HG03354 (cell line): ENCODE data around the gene ERN1.

Experiments
- ATAC-seq: cut with Tn5 transposase; IDR thresholded peaks from one replicate; pipeline ENCODE4 v1.9.1; 2021; ENCODE audit warnings: mild to moderate bottlenecking; ENCODE audit not compliant: unreplicated experiment, poor library complexity, severe bottlenecking

Gene ERN1

GRCh38 chr17:64145751-64146417, 15.9 kb upstream of the ERN1 start:
- ATAC-seq: peak; percentile 96

GRCh38 chr17:64145375-64145750, 15.4 kb upstream of the ERN1 start:
- ATAC-seq: no peak

DNA sequence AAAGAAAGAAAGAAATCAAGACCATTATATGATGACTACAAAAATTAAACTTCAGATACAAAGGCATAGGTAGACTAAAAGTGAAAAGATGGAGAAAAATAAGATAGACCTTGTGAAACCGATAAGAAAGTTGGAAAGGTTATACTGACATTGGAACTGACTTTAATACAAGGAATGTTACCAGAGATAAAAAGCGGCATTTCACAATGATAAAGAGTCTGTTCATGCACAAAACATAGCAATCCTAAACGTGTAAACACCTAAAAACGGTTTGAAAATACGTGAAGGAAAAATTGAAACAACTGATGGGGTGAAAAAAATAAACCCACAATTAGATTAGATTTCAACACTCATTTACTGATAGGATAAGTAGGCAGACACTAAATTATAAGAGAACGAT, 9.6 kb upstream of the ERN1 start:
- no peak for ATAC-seq

DNA sequence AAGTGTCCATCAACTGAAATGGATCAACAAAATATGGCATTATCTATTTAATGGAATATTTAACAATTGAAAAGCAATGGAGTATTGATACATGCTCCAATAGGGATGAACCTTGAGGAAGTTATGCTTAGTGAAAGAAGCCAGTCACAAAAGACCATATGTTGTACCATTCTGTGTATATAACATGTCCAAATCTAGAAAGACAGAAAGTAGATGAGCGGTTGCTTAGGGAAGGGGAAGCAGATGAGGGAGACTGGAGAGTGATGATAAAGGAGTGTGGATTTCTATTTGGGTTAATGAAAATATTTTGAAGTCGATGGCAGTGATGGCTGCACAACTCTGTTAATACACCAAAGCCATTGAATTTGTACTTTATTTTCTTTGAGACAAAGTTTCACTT, 8.5 kb upstream of the ERN1 start:
- ATAC-seq: no peak

DNA sequence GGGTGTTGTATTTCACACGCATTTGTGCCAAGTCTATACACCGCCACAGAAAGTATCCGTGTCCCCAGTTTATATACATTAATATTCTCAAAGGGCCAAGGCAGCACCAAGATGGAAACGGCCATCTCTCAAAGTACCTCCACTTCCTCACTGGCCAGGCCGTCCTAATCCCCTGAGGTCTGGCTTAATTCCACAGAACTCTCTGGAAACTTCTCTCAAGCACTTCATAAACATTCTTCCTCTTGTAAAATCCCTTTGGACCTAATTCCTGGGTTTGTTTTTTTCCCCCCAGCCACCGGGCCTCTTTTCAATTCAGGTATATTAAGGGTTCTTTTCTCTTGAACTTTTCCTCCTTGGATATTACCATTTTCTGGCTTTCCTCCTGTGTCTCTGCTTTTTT, 5.1 kb upstream of the ERN1 start:
- ATAC-seq: no peak

GRCh38 chr17:64134216-64134970, 4.4 kb upstream of the ERN1 start:
- ATAC-seq: no peak

DNA sequence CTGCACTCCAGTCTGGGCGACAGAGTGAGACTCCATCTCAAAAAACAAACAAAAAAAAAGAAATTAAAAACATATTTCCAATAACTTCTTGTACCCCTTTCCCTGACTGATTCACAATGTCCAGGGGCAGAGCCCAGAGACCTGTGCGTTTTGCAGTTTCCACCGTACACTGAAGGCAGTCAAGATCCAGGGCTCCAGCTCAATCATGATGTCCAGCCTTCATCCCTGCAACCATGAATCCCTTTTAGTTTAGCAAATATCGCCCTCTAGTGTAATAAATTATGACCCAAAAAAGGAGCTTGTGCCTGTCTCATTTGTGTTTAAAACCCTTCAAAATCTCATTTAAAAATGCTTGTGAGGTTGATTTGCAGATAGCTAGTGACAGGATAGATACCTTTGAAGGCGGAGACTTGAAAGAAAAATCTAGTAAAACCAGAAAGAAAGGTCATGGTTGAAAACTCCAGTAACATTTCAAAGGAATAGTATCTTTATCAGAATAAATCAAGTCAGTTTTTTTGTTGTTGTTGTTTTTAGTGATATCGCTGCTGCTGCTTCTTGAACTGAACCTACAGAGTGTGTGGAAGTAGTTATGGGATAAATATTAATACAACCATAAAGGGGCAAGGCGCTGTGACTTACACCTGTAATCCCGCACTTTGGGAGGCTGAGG, 3.7 kb upstream of the ERN1 start:
- no peak for ATAC-seq

DNA sequence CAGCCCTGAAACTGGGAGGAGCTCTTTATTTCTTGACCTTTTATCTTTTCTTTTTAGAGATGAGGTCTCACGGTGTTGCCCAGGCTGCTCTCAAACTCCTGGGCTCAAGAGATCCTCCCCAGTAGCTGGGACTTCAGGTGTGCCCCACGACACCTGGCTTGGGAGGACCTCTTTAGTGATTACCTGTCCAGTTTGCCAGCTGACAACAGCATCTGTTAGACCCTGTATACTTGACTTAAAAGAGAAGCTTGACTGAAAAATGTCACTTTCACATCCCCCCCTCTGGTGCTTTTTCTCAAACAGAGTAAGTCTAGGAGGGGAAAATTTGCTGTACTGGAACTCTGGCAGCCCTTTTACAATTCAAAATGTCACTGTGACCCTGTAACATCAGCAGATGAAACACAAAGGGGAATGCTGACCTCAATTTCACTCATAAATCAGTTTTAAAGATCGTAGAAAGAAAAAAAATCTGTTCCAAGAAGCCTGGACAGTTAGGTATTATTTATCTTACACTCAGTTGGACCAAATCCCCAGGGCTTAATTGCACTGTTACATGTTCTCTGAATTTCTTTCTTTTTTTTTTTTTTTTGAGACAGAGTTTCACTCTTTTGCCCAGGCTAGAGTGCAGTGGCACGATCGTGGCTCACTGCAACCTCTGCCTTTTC, 1.8 kb upstream of the ERN1 start:
- no peak for ATAC-seq

DNA sequence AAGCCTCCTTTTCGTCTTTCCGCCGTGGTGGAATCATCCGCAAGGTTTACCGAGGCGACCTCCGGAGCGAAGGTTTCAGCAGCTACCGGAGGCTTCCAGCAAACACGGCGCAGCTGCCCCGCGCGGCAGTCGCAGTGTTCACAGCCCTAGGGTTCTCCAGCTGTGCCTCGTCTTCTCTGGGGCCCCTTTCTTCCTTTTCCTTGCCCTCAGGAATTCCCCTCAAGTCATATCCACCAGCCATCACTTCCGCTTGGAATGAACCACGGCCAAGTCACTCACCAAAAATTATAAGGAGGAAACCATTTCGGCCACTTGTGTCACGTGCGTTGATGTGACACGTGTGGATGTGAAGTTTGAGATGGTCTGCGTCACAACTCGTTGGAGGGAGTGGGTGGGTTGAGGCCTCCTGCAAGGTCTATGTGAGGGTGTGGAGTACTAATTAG, 636 bp upstream of the ERN1 start:
- ATAC-seq: peak; percentile 33

- ATAC-seq: no peak
Observed at GRCh38 chr17:64129515-64129764, 504 bp downstream of the ERN1 start.

DNA sequence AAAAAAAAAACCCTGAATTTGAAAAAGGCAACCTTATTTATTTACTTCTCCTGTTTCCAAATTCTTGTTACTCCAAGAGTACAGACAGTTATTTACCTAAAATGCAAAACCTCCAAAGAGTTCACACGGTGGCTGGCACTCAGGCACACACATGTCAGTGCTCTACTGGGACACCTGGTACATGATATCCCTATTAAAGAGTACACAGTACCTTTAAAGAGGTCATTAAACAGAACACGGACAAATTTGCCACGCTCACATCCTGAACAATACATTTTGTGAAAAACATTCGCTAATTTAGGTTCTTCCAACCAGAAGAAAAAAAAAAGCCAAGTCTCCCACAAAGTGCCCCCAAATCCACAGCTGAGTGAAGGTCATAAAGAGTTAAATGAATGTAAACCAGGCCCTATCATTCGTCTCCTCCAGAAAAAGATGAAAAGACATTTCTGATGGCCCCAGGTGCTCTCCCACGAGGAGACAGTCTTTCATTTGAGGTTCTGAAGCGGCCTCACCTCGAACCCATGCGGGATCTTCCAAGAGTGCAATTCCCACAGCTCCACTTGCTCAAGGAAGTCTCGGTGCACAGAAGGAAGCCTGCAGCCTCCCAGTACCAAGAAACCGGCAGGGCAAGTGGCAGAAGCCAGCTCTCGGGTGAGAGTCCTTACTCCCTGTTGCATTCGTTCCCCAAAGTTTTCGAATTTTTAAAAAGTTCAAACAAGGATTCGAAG, 993 bp downstream of the ERN1 start:
- ATAC-seq: no peak

DNA sequence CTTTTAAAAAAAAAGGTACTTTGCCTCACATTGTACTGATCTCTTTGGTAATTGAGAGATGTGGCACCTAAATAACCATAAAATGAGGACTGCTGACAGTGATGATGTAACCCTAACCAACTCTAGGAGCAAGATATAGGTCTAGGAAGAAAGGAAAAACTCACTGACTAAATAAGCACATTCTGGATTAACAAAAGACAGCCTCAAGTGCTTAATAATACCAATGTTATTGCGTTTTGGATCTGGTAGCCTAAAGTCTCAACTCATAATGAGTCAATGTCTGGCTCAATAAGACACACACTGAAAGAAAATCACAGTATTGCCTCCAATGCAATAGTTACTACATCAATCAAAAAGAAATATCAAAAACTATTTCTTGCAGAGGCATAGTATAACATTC, 3.0 kb downstream of the ERN1 start:
- ATAC-seq: no peak

GRCh38 chr17:64125937-64126336, 4.0 kb downstream of the ERN1 start:
- no peak for ATAC-seq

DNA sequence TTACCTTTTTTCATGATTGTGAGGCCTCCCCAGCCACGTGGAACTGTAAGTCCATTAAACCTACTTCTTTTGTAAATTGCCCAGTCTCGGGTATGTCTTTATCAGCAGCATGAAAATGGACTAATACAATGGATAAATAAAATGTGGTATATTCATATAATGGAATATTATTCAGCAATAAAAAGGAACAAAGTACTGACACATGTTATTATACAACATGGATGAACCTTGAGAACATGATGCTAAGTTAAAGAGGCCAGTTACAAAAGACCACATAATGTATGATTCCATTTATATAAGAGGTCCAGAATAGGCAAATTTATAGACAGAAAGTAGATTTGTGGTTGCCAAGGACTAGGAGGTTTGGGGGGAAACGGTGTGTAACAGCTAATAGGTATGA, 5.3 kb downstream of the ERN1 start:
- ATAC-seq: no peak

DNA sequence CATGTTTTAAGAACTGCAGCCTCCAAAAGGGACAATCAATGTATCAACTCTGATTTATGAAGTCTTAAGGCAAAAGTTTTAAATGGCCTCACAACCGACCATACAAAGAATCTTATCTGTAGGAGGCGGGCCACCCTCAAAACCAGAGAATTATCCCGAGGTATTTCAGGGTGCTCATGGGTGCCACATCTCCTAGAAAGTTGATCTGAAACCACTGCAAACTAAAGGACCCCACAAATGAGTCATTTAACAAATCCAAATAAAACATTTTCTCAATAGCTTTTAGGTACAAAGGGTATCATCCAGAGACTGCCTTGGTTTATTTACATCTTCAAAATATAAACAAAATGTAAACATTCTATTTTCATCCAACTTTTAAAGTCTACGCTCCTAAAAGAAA, 6.8 kb downstream of the ERN1 start:
- no peak for ATAC-seq

GRCh38 chr17:64120972-64121786, 8.8 kb downstream of the ERN1 start:
- peak; percentile 83 for ATAC-seq

DNA sequence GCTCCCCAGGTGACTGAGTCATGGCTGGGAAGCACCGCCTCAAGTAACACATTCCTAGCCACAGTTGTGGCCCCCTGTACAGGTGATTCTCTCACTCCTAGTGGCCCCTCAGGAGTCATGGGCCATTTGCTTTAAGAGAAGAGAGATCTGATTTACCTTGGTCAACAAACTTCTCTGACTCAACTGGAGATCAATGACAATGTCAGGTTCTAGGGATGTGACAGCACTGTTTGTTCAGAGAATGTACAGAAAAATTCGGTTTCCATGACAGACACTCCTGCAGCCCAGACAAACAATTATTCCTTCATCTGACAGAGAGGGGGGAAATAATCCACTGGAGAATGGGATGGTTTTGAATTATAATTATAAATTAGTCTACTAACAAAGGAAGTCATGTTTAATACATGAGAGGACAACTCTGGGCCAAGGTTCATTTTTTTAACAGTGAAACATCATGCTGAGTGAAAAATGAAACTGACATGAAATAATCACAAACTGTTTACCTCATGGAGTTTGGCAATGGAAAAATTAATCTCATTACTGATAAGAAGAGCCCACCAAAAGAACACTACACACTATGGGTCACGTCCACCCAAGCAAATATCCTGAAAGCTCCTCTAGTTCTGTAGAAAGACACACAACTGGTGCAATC, 9.7 kb downstream of the ERN1 start:
- no peak for ATAC-seq

GRCh38 chr17:64117981-64118979, 11.7 kb downstream of the ERN1 start:
- no peak for ATAC-seq
